HG03095 (cell line): ENCODE data around the gene CAMTA1.
"Not testable (repeated sequence)": the region's sequence is repeated elsewhere in the genome, so short reads cannot be mapped to it uniquely, and the experiment has no call there.

Source experiments
- ATAC-seq: cut with Tn5 transposase; IDR thresholded peaks from one replicate; pipeline ENCODE4 v1.9.1; 2021; ENCODE audit warnings: moderate library complexity; ENCODE audit not compliant: unreplicated experiment

CAMTA1 gene

GRCh38 chr1:7587108-7587772 is 802.0 kb downstream of the CAMTA1 start:
- ATAC-seq: no peak

DNA sequence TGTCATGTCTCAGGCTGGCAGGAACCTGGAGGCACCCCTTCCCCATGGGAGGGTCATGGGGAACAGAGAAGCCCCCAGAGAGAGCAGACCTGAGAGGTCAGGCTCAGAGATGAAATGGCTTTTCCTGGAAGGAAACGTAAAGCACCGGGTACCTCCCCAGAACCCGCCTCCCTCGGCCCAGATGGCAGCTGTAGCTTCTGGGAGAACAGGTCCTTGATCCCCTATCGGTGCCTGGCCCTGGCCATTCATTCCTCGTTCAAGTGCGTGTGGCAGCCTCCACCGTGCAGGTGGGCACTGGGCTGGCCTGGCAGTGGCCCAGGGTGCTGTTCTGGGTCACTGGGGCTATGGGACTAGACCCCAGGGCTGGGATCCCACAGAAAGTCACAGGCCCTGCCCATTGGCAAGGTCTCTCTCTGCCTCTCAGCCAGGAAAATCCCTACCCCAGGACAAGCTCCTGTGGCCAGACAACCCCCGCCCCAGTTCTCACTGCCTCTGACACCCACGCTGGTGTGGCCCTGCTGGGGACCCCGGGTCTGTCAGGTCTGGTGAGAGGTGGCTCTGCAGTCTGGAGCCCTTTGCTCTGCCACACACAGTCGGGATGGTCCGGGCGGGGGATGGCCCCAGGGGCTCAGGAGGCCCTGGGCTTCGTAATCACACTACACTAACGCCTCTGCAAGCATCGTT is 802.7 kb downstream of the CAMTA1 start:
- ATAC-seq: no peak

DNA sequence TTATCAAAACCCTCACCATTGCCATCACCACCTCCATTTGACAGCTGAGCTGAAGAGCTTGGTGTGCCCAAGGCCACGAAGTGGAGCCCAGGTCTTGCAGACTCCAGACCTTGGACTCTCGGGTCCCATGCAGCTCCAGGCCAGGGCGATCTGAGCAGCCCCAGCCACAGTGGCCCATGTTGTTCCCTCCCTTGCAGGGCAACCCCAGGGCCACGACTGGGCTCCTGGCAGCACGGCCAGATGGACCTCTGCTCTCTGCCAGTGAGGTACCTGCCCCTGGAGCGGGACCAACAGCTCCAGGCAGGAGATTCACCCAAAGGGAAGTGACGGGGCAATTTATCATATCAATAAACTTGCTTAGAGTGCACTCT is 803.2 kb downstream of the CAMTA1 start:
- ATAC-seq: no peak

GRCh38 chr1:7589080-7589735 is 804.0 kb downstream of the CAMTA1 start:
- no peak for ATAC-seq

GRCh38 chr1:7589774-7590425 is 804.6 kb downstream of the CAMTA1 start:
- no peak for ATAC-seq

- no peak for ATAC-seq
Measured at GRCh38 chr1:7590426-7590790, 805.2 kb downstream of the CAMTA1 start.

GRCh38 chr1:7591565-7591964 is 806.3 kb downstream of the CAMTA1 start:
- no peak for ATAC-seq

- no peak for ATAC-seq
Measured at GRCh38 chr1:7592120-7592798, 807.0 kb downstream of the CAMTA1 start.

DNA sequence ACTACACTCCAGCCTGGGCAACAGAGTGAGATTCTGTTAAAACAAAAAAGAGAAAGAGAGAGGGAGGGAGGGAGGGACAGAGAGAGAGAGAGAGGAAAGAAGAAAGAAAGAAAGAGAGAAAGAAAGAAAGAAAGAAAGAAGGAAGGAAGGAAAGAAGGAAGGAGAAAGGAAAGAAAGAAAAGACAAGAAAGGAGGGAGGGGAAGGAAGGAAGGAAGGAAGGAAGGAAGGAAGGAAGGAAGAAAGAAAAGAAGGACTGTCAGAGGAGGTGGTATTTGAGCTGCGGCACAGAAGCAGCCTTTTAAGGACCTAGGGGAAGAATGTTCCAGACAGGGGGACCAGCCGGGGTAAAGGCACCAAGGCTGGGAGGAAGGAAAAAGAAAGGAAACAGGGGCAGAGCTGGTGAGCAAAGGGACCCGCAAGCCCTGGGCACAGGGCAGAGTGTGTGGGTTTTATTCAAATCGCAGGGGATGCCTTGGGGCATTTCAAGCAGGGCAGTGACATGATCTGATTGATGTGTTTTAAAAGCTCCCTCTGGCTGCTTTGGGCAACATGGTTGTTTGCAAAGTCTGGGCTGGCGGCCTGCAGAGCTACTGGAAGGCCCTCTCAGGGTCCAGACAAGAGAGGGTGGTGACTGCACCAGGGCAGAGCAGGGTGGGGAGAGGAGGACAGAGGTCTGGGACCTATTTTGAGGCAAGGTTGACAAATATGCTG is 808.9 kb downstream of the CAMTA1 start:
- ATAC-seq: no peak

GRCh38 chr1:7594714-7595295 is 809.6 kb downstream of the CAMTA1 start:
- ATAC-seq: no peak

- no peak for ATAC-seq
Measured at GRCh38 chr1:7595336-7595735, 810.1 kb downstream of the CAMTA1 start.

DNA sequence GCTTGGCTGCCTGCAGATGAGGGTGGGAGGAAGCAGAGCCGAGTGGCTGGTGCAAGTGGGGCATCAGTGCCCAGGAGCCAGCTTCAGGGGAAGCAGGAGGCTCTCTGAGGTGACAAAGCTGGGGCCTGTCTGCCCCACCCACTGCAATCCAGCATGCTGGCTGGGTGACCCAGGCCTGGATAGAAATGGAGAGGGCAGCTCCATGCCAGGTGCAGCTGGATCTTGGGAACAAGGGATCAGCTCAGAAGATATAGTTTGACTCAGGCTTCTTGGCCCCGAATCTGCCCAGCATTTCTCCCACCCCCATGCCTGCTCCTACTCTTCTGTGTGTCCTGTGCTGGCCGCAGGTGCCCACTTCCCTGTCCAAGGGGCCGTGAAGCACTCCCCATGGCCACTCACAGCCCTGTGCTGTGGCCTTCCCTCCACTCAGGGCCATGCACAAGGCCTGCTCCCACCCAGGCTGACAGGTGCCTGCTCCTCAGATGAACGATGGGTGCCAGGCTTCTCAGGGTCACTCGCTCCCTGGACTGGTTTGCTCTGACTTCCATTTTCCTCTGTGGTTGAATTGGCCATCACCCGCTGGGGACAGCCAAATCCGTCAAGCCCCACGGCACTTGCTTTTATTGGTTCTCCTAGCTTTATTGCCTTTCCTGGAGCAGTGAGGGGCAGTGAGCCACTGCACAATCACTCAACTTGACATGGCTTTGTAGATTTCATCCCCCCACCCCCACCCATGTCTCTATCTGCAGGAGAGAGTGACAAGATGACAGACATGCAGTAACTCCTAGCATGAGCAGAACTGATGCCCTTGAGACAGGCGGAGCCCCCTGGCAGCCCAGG is 811.1 kb downstream of the CAMTA1 start:
- no peak for ATAC-seq

DNA sequence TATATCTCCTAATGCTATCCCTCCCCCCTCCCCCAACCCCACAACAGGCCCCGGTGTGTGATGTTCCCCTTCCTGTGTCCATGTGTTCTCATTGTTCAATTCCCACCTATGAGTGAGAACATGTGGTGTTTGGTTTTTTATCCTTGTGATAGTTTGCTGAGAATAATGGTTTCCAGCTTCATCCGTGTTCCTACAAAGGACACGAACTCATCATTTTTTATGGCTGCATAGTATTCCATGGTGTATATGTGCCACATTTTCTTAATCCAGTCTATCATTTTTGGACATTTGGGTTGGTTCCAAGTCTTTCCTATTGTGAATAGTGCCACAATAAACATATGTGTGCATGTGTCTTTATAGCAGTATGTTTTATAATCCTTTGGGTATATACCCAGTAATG is 812.8 kb downstream of the CAMTA1 start:
- not testable (repeated sequence) for ATAC-seq

- ATAC-seq: not testable (repeated sequence)
Measured at GRCh38 chr1:7604906-7605305, 819.7 kb downstream of the CAMTA1 start.

DNA sequence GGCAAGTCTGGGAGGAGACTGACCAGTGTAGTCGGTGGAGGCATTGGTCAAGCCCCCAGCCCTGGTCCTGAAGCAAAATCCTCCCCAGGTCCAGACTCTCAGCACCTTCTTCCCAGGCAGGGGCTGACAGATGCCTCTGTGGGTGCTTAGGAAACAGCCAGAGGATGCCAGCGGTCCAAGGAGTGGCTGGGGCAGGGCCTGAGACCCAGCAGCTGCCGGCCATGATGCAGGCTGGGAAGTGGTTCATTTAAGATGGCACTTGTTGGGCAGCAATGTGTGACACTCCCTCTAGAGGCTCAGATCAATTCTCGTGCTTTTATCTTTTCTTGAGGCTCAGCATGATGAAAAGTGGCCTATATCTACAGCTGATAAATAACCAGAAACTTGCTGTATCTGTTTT is 820.8 kb downstream of the CAMTA1 start:
- no peak for ATAC-seq

DNA sequence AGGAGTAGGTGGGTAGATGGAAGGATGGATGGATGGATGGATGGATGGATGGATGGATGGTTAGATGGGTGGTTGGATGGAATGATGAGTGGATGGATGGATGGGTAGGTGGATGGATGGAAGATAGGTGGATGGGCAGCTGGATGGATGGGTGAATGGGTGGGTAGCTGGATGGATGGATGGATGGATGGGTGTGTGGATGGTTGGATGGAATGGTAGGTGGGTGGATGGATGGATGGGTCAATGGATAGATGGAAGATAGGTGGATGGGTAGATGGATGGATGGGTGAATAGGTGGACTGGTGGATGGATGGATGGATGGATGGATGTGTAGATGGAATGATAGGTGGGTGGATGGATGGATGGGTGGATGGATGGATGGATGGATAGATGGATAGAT is 821.8 kb downstream of the CAMTA1 start:
- no peak for ATAC-seq

GRCh38 chr1:7608628-7609305 is 823.5 kb downstream of the CAMTA1 start:
- ATAC-seq: no peak

GRCh38 chr1:7609311-7609994 is 824.2 kb downstream of the CAMTA1 start:
- no peak for ATAC-seq
